ENCODE data around the gene GRB10. TPM values are rescaled to one million over a fixed set of nuclear protein-coding genes. Genes with fewer than 3 reads are reported as not detected.

GRB10 gene
- total RNA-seq, 2 experiments from 2014 or later: 4.4 TPM

- peaks cover 11% of the 10 kb centered on the region for H3K27me3 Mint-ChIP-seq
- H3K36me3 Mint-ChIP-seq (ENCODE audit: low read depth): no peaks in the 10 kb centered on the region
- no peaks in the 10 kb centered on the region for H3K4me1 Mint-ChIP-seq
- CTCF ChIA-PET: interaction anchor here (0.7 kb wide), 2 partner anchors 61 to 219 kb away, joined by 3 read pairs; no protein-coding TSS in a partner anchor
- no peak for DNase-seq
- H3K27ac Mint-ChIP-seq: no peak overlapping the region
- H3K4me3 Mint-ChIP-seq: no peak overlapping the region
- POLR2A ChIA-PET: no interaction called here
- no peaks in the 10 kb centered on the region for H3K9me3 Mint-ChIP-seq
Observed at GRCh38 chr7:50814166-50814565, 31.5 kb upstream of the GRB10 start.

- ChIA-PET CTCF (no interaction called here), POLR2A (no interaction called here)
- Mint-ChIP-seq H3K27ac (no peak overlapping the region), H3K27me3 (peaks cover 7% of the 10 kb centered on the region), H3K36me3 (ENCODE audit: low read depth) (no peaks in the 10 kb centered on the region), H3K4me3 (no peak overlapping the region), H3K9me3 (no peaks in the 10 kb centered on the region), H3K4me1 (no peaks in the 10 kb centered on the region)
- no peak for DNase-seq
Observed at GRCh38 chr7:50812841-50813475, 30.3 kb upstream of the GRB10 start.

GRCh38 chr7:50812094-50812493, 29.4 kb upstream of the GRB10 start:
- no peaks in the 10 kb centered on the region for H3K4me1 Mint-ChIP-seq
- H3K9me3 Mint-ChIP-seq: no peaks in the 10 kb centered on the region
- H3K27me3 Mint-ChIP-seq: peaks cover 7% of the 10 kb centered on the region
- no peak overlapping the region for H3K4me3 Mint-ChIP-seq
- H3K36me3 Mint-ChIP-seq (ENCODE audit: low read depth): no peaks in the 10 kb centered on the region
- CTCF ChIA-PET: interaction anchor here (0.6 kb wide), 1 partner anchor 53 kb away, joined by 5 read pairs; no protein-coding TSS in a partner anchor
- DNase-seq: no peak
- no peak overlapping the region for H3K27ac Mint-ChIP-seq
- POLR2A ChIA-PET: no interaction called here

- no peak overlapping the region for H3K4me3 Mint-ChIP-seq
- ChIA-PET CTCF (no interaction called here), POLR2A (no interaction called here)
- H3K27ac Mint-ChIP-seq: no peak overlapping the region
- no peaks in the 10 kb centered on the region for H3K27me3 Mint-ChIP-seq
- H3K4me1 Mint-ChIP-seq: peaks cover 3% of the 10 kb centered on the region
- no peak for DNase-seq
- H3K9me3 Mint-ChIP-seq: no peaks in the 10 kb centered on the region
- H3K36me3 Mint-ChIP-seq (ENCODE audit: low read depth): no peaks in the 10 kb centered on the region
Observed at GRCh38 chr7:50808282-50808888, 25.7 kb upstream of the GRB10 start.

- Mint-ChIP-seq H3K36me3 (ENCODE audit: low read depth) (no peaks in the 10 kb centered on the region), H3K9me3 (no peaks in the 10 kb centered on the region), H3K4me1 (peaks cover 3% of the 10 kb centered on the region), H3K4me3 (no peak overlapping the region), H3K27me3 (peaks cover under 1% of the 10 kb centered on the region), H3K27ac (no peak overlapping the region)
- ChIA-PET CTCF (interaction anchor here (1.1 kb wide), 1 partner anchor 68 kb away, joined by 3 read pairs; no protein-coding TSS in a partner anchor), POLR2A (no interaction called here)
- DNase-seq: no peak
Observed at GRCh38 chr7:50807026-50807730, 24.5 kb upstream of the GRB10 start.

GRCh38 chr7:50806143-50806542, 23.4 kb upstream of the GRB10 start:
- H3K27ac Mint-ChIP-seq: no peak overlapping the region
- H3K27me3 Mint-ChIP-seq: peaks cover 4% of the 10 kb centered on the region
- H3K9me3 Mint-ChIP-seq: no peaks in the 10 kb centered on the region
- ChIA-PET POLR2A (no interaction called here), CTCF (interaction anchor here (0.6 kb wide), 1 partner anchor 335 kb away, joined by 3 read pairs; no protein-coding TSS in a partner anchor)
- no peak for DNase-seq
- H3K4me1 Mint-ChIP-seq: peaks cover 3% of the 10 kb centered on the region
- H3K36me3 Mint-ChIP-seq (ENCODE audit: low read depth): no peaks in the 10 kb centered on the region
- no peak overlapping the region for H3K4me3 Mint-ChIP-seq

GRCh38 chr7:50805447-50806125, 22.9 kb upstream of the GRB10 start:
- H3K4me1 Mint-ChIP-seq: peaks cover 3% of the 10 kb centered on the region
- ChIA-PET POLR2A (no interaction called here), CTCF (interaction anchor here (0.6 kb wide), 1 partner anchor 336 kb away, joined by 3 read pairs; no protein-coding TSS in a partner anchor)
- no peak for DNase-seq
- H3K4me3 Mint-ChIP-seq: no peak overlapping the region
- H3K9me3 Mint-ChIP-seq: no peaks in the 10 kb centered on the region
- no peak overlapping the region for H3K27ac Mint-ChIP-seq
- no peaks in the 10 kb centered on the region for H3K36me3 Mint-ChIP-seq (ENCODE audit: low read depth)
- H3K27me3 Mint-ChIP-seq: peaks cover 9% of the 10 kb centered on the region

- DNase-seq: no peak
- H3K4me1 Mint-ChIP-seq: peaks cover 3% of the 10 kb centered on the region
- peaks cover 16% of the 10 kb centered on the region for H3K27me3 Mint-ChIP-seq
- ChIA-PET CTCF (interaction anchor here (1.1 kb wide), 1 partner anchor 23 kb away, joined by 3 read pairs; no protein-coding TSS in a partner anchor), POLR2A (no interaction called here)
- no peaks in the 10 kb centered on the region for H3K9me3 Mint-ChIP-seq
- H3K36me3 Mint-ChIP-seq (ENCODE audit: low read depth): no peaks in the 10 kb centered on the region
- no peak overlapping the region for H3K4me3 Mint-ChIP-seq
- no peak overlapping the region for H3K27ac Mint-ChIP-seq
Observed at GRCh38 chr7:50803359-50804337, 21.0 kb upstream of the GRB10 start.

GRCh38 chr7:50801907-50802306, 19.2 kb upstream of the GRB10 start:
- Mint-ChIP-seq H3K9me3 (no peaks in the 10 kb centered on the region), H3K27ac (no peak overlapping the region), H3K27me3 (peaks cover 20% of the 10 kb centered on the region), H3K36me3 (ENCODE audit: low read depth) (no peaks in the 10 kb centered on the region), H3K4me1 (peaks cover 3% of the 10 kb centered on the region), H3K4me3 (no peak overlapping the region)
- no peak for DNase-seq
- ChIA-PET CTCF (no interaction called here), POLR2A (no interaction called here)

GRCh38 chr7:50799873-50800272, 17.2 kb upstream of the GRB10 start:
- POLR2A ChIA-PET: no interaction called here
- H3K36me3 Mint-ChIP-seq (ENCODE audit: low read depth): no peaks in the 10 kb centered on the region
- peaks cover 26% of the 10 kb centered on the region for H3K27me3 Mint-ChIP-seq
- no peak overlapping the region for H3K4me3 Mint-ChIP-seq
- no peaks in the 10 kb centered on the region for H3K4me1 Mint-ChIP-seq
- H3K27ac Mint-ChIP-seq: no peak overlapping the region
- no peaks in the 10 kb centered on the region for H3K9me3 Mint-ChIP-seq
- DNase-seq: no peak
- CTCF ChIA-PET: interaction anchor here (0.8 kb wide), 1 partner anchor 12 kb away, joined by 3 read pairs; no protein-coding TSS in a partner anchor

GRCh38 chr7:50798126-50798525, 15.4 kb upstream of the GRB10 start:
- Mint-ChIP-seq H3K27ac (no peak overlapping the region), H3K36me3 (ENCODE audit: low read depth) (no peaks in the 10 kb centered on the region), H3K27me3 (peaks cover 38% of the 10 kb centered on the region), H3K9me3 (no peaks in the 10 kb centered on the region), H3K4me3 (no peak overlapping the region), H3K4me1 (peaks cover 3% of the 10 kb centered on the region)
- no peak for DNase-seq
- POLR2A ChIA-PET: no interaction called here
- CTCF ChIA-PET: no interaction called here

GRCh38 chr7:50795831-50796230, 13.1 kb upstream of the GRB10 start:
- Mint-ChIP-seq H3K27ac (no peak overlapping the region), H3K9me3 (no peaks in the 10 kb centered on the region), H3K4me3 (no peak overlapping the region), H3K36me3 (ENCODE audit: low read depth) (peaks cover 2% of the 10 kb centered on the region), H3K4me1 (peaks cover 8% of the 10 kb centered on the region), H3K27me3 (peaks cover 47% of the 10 kb centered on the region)
- DNase-seq: no peak
- CTCF ChIA-PET: interaction anchor here (1.1 kb wide), 1 partner anchor 346 kb away, joined by 4 read pairs; no protein-coding TSS in a partner anchor
- POLR2A ChIA-PET: no interaction called here
